Lower lobe of right lung (tissue), 2 donors: ENCODE data around the gene CCR6. TPM values are rescaled to one million over a fixed set of nuclear protein-coding genes. Genes with fewer than 3 reads are reported as not detected.

Experiments
- ATAC-seq, 2 donors: fragments of 200-7000 bp; cut with Tn5 transposase; one replicate each; pipeline ENCODE4 v1.9.1; 2020 to 2022; ENCODE audit warnings: mild to moderate bottlenecking in 2 of 2, moderate library complexity in 2 of 2
- DNase-seq: peaks from one replicate; pipeline ENCODE4 v3.0.0-alpha.2; 2020
- H3K27ac ChIP-seq: fragments of 200-600 bp; one replicate; pipeline ENCODE4 v1.8.0; 2022
- H3K27me3 ChIP-seq: fragments of 200-600 bp; one replicate; pipeline ENCODE4 v1.8.0; 2022; ENCODE audit warnings: low read depth
- H3K36me3 ChIP-seq: fragments of 200-600 bp; one replicate; pipeline ENCODE4 v1.8.0; 2022; ENCODE audit warnings: mild to moderate bottlenecking
- H3K4me1 ChIP-seq: fragments of 200-600 bp; one replicate; pipeline ENCODE4 v1.8.0; 2022
- H3K4me3 ChIP-seq: fragments of 200-600 bp; one replicate; pipeline ENCODE4 v1.8.0; 2022; ENCODE audit warnings: mild to moderate bottlenecking
- H3K9me3 ChIP-seq: fragments of 200-600 bp; one replicate; pipeline ENCODE4 v1.8.0; 2022
- intact Hi-C: fragments of 100-400 bp; cut with DNase I; formaldehyde crosslinking; loops from one replicate; pipeline ENCODE4 v1.11.0; 2022
- total RNA-seq: library from RNA; stranded (reverse); fragmentation: NEBNext Ultra II Directional; extraction: Animal tissue kit (Norgen Biotek cat#: 25700); gene quantifications from one replicate; pipeline ENCODE4 v1.2.1, GENCODE V29; 2021
- TF ChIP-seq, protein P1 (sequence below): fragments of 200-600 bp; IDR thresholded peaks from one replicate; pipeline ENCODE4 v1.8.0; 2022; ENCODE audit warnings: antibody characterized with exemption, mild to moderate bottlenecking
- donor health status: DM: no; HTN: yes; CAD: no; lungs with severe emphysema.

The CCR6 gene
- total RNA-seq, 1 donor from 2014 or later: 0.83 TPM

DNA sequence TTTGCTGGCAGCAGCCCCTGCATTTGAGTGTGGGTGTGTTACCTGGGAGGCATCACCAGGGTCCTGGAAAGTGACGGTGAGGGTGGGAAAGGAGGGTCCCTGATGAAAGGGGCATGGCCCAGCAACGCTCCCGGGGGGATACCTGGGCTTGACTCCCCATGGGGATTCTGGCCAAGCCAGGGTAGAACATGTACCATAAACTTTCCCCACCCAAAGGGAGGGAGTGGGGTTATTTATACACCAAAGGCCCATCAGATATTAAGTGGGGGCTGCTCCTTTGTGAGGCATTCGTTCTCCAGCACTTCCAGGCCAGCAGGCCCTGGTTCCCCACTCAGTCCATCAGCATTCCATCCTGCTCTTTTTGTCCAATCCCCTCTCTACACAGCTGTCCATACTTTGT lies 20.6 kb upstream of the CCR6 start:
- H3K27ac ChIP-seq: no peak overlapping the region
- H3K4me3 ChIP-seq: no peak overlapping the region
- no peaks in the 10 kb centered on the region for H3K27me3 ChIP-seq
- H3K36me3 ChIP-seq: no peaks in the 10 kb centered on the region
- no peaks in the 10 kb centered on the region for H3K9me3 ChIP-seq
- H3K4me1 ChIP-seq: no peaks in the 10 kb centered on the region
- intact Hi-C loops: no loop called here
- DNase-seq: no peak
- no peak for ATAC-seq
- TF ChIP-seq, protein P1, sequence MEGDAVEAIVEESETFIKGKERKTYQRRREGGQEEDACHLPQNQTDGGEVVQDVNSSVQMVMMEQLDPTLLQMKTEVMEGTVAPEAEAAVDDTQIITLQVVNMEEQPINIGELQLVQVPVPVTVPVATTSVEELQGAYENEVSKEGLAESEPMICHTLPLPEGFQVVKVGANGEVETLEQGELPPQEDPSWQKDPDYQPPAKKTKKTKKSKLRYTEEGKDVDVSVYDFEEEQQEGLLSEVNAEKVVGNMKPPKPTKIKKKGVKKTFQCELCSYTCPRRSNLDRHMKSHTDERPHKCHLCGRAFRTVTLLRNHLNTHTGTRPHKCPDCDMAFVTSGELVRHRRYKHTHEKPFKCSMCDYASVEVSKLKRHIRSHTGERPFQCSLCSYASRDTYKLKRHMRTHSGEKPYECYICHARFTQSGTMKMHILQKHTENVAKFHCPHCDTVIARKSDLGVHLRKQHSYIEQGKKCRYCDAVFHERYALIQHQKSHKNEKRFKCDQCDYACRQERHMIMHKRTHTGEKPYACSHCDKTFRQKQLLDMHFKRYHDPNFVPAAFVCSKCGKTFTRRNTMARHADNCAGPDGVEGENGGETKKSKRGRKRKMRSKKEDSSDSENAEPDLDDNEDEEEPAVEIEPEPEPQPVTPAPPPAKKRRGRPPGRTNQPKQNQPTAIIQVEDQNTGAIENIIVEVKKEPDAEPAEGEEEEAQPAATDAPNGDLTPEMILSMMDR: no peak

DNA sequence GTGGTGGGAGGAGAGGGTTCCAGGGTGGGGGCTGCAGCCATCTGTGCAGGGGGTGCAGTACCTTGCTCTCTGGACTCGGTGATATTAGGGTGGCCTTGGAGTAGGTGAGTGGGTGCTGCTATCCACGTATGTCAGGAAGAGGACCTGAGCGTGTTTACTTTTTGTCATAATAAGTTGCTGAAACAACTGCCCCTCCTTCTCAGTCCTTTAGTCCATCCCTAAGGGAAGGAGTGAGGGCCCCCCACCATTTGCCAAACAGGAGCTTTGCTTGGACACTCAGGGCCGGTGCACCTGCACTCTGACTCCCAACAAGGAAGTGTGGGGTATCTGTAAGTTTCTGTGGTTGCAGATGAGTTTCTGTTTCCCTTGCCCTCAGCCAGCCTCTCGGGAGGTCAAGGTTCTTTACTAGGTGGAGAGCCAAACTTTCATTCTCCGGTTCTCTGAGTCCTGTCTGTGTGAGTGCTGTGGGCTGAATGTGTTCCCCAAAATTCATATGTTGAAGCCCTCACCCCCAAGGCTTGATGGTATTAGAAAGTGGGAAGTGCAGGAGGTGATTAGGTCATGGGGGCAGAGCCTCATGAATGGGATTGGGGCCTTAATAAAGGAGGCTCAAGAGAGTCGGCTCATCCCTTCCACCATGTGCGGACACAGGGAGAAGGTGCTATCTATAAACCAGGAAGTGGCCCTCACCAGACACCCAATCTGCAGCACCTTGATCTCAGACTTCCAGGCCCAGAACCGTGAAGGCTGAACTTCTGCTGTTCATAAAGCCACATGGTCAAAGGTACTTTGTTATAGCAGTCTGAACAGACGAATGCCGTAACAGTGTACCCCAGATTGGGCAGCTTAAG lies 19.6 kb upstream of the CCR6 start:
- H3K27ac ChIP-seq: no peak overlapping the region
- no peaks in the 10 kb centered on the region for H3K9me3 ChIP-seq
- no peaks in the 10 kb centered on the region for H3K27me3 ChIP-seq
- ATAC-seq (peak in 1 of 2 donors; percentile 18), DNase-seq (no peak)
- intact Hi-C loops: no loop called here
- no peaks in the 10 kb centered on the region for H3K4me1 ChIP-seq
- TF ChIP-seq, protein P1: no peak
- no peaks in the 10 kb centered on the region for H3K36me3 ChIP-seq
- no peak overlapping the region for H3K4me3 ChIP-seq

DNA sequence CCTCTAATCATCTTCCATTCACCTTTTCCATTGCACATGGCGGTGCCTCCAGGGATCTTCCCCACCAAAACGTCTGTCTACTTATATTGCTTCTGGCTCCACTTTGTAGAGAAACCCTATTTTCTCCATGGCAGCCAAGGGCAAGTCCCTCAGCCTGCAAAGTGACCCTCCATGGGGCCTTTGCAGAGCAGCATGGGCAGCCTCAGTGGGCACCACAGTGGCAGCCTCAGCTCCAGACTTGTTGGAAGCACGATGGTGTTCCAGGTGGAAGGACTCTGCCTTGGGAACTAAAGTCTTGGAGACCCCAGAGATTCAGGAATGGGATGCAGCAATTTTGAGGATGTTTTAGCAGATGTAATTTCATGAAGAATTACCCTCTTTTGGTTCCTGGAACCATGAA lies 18.5 kb upstream of the CCR6 start:
- DNase-seq (no peak), ATAC-seq (no peak)
- no peaks in the 10 kb centered on the region for H3K27me3 ChIP-seq
- H3K4me1 ChIP-seq: no peaks in the 10 kb centered on the region
- H3K27ac ChIP-seq: no peak overlapping the region
- intact Hi-C loops: no loop called here
- H3K9me3 ChIP-seq: no peaks in the 10 kb centered on the region
- no peaks in the 10 kb centered on the region for H3K36me3 ChIP-seq
- H3K4me3 ChIP-seq: no peak overlapping the region
- TF ChIP-seq, protein P1: no peak

DNA sequence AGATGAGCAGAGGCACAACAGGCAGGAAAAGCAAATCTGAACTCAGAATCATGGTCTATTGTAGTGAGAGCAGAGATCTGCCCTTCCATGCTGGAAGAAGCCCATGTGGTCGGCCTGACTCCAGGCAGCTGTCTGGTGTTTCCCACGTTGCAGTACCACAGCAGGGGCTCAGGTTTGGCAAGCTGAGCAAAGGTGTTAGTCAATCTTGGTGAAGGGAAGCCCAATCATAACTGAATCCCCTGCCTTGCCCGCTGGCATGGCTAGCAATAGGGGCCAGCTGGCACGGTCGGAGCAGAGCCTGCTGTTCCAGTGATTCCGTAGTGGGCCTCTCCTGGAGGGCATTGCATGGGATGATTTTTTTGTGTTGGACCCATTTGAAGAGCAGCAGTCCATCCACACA lies 17.8 kb upstream of the CCR6 start:
- ATAC-seq (no peak), DNase-seq (no peak)
- Histone ChIP-seq H3K27ac (no peak overlapping the region), H3K9me3 (no peaks in the 10 kb centered on the region), H3K36me3 (no peaks in the 10 kb centered on the region), H3K4me1 (no peaks in the 10 kb centered on the region), H3K27me3 (no peaks in the 10 kb centered on the region), H3K4me3 (no peak overlapping the region)
- intact Hi-C loops: no loop called here
- TF ChIP-seq, protein P1: no peak

DNA sequence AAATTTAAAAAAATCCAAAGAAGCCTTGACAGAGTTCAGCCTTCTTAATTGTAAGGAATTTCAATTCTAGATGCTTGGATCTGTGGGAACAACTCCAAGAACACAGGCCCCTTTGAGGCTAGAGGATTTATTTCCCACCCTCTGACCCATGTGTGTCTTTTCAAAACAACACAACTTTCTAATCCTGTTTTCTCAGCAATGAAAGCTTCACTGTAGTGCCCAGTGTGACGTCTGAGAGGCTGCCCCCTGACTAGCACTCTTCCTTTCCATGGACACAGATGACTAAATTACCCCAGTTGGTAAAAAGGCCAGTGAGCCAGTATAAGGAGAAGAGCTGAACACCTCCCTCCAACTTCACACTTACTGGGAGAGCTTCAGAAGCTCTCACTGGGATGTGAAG lies 16.5 kb upstream of the CCR6 start:
- Histone ChIP-seq H3K9me3 (no peaks in the 10 kb centered on the region), H3K4me1 (no peaks in the 10 kb centered on the region), H3K27me3 (no peaks in the 10 kb centered on the region), H3K4me3 (no peak overlapping the region), H3K36me3 (no peaks in the 10 kb centered on the region), H3K27ac (no peak overlapping the region)
- TF ChIP-seq, protein P1: no peak
- DNase-seq (no peak), ATAC-seq (no peak)
- intact Hi-C loops: no loop called here
